ENCODE results near the gene OR2AT4.

The OR2AT4 gene

DNA sequence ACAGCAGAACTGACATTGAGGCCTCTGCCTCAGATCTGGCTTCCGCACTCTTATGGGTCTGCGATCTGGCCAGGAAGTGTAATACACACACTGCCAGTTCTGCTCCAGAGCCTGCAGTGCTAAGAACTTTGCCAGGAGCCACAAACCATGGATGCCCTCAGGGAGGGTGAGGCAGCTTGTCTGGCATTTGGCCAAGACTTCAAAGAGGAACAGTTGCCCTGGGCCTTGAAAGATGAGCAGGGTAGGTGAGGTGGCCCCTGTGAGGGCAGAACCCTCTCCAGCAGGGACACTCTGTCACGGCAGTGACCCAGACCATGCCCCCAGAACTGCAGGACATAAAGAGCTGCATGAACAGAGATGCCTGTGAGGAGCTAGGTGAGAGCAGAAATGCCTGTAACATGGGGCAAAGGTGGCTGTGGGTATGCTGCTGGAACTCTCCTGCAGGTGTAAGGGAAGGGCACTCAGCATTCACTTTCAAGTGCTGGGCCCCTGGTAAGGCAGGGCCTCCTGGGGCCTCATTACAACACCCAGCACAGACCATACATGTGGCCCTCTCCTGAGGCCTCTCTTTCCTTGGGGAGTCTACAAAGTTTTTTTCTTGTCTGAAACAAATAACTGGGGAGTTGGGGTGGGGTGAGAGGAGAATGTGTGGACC is 60.6 kb downstream of the OR2AT4 start:
- H3K4me3 ChIP-seq (ENCODE audit: low read length) = no peak overlapping the region
- no peak for DNase-seq (ENCODE audit: low read depth)
- TF ChIP-seq, protein P1, sequence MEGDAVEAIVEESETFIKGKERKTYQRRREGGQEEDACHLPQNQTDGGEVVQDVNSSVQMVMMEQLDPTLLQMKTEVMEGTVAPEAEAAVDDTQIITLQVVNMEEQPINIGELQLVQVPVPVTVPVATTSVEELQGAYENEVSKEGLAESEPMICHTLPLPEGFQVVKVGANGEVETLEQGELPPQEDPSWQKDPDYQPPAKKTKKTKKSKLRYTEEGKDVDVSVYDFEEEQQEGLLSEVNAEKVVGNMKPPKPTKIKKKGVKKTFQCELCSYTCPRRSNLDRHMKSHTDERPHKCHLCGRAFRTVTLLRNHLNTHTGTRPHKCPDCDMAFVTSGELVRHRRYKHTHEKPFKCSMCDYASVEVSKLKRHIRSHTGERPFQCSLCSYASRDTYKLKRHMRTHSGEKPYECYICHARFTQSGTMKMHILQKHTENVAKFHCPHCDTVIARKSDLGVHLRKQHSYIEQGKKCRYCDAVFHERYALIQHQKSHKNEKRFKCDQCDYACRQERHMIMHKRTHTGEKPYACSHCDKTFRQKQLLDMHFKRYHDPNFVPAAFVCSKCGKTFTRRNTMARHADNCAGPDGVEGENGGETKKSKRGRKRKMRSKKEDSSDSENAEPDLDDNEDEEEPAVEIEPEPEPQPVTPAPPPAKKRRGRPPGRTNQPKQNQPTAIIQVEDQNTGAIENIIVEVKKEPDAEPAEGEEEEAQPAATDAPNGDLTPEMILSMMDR (conservative IDR thresholded peaks at IDR 0.05; ENCODE audit: low read length) = no peak

DNA sequence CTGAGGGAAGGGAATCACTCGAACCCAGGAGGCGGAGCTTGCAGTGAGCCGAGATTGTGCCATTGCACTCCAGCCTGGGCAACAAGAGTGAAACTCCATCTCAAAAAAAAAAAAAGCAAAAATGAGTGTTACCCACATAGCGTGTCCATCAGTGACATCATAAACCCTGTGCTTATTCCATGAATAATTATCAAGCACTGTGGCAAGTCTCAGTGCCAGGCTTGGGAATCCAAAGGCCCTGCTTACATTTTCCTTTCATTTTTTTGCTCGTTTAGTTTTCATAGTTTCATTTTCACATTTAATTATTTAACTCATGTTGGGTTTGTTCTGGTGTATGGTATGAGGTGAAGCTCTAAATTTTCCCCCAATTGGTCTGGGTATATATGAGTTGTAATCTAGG is 61.4 kb downstream of the OR2AT4 start:
- H3K4me3 ChIP-seq (ENCODE audit: low read length) = no peak overlapping the region
- no peak for DNase-seq (ENCODE audit: low read depth)
- TF ChIP-seq, protein P1 (conservative IDR thresholded peaks at IDR 0.05; ENCODE audit: low read length) = no peak

DNA sequence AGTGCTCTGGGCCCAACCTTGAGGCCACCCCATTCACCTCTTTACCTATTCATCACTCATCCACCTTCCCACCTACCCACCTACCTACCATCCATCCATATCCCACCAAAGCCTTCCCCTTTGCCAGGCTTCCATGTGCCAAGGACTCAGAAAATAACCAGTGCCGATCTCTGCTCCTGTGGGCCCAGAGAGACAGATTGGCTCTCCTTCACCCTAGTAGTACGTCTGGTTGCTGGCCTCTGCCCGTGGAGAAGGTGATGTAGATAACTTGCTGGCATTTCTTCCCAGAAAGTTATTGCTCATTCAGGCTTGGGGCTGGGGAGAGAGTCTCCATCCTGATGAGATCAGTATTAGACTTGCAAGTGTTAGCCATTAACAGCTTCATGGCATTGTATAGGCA is 62.8 kb downstream of the OR2AT4 start:
- H3K4me3 ChIP-seq (ENCODE audit: low read length) = no peak overlapping the region
- DNase-seq (ENCODE audit: low read depth) = no peak
- TF ChIP-seq, protein P1 (conservative IDR thresholded peaks at IDR 0.05; ENCODE audit: low read length) = no peak

DNA sequence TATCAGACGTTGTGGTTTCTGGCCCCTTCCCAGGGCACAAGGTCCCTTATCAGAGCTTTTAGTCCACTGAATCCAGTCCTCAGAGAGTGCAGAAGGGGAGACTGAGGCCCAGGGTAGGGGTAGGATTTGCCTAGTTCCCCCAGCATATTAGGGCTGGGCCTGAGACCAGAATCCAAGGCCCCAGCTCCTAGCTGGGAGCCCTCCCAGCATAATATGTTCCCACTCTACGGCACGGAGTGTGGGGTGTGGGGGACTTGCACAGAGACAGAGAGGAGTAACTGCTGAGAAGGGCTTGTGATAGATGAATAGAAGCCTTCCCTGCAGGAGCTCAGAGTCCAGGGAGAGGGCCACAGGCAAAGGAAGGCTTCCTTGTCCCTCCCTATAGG is 64.1 kb downstream of the OR2AT4 start:
- TF ChIP-seq, protein P1 (conservative IDR thresholded peaks at IDR 0.05; ENCODE audit: low read length) = no peak
- no peak overlapping the region for H3K4me3 ChIP-seq (ENCODE audit: low read length)
- DNase-seq (ENCODE audit: low read depth) = no peak

DNA sequence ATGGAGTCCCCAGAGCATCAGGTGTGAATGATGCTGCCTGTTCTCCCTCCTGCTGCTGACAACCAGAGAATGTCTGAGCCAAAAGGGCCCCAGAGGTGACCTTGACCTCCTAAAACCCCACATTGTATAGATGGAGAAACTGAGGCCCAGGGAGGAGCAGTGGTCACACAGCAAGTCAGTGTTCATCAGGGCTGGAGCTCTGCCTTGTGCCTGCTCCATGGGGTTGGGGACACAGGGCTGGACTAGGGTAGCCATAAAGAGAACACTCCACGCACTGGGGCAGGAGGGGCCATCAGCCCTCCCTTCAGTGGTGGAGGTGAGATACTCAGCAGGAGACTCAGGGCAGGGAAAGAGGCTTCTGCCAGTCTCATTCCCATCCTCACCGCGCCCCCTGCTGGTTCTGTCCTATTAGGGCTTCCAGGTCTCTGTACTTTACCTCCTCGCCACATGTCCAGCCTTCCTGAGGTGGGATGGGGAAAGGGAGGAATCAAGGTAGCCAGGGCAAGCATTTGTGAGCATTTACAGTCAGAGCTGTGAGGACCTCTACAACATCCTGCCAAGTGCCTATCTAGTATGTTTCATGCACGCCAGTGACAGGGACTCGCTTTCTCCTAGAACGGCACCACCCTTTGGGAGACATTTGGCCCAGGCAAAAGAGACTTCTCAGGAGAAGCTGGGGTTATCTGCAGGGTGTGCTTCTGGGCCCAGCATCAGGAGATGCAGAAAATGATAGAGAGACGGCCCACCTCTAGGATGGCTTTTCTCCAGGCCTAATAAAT is 64.7 kb downstream of the OR2AT4 start:
- peak; percentile 60 for DNase-seq (ENCODE audit: low read depth)
- H3K4me3 ChIP-seq (ENCODE audit: low read length) = no peak overlapping the region
- TF ChIP-seq, protein P1 (conservative IDR thresholded peaks at IDR 0.05; ENCODE audit: low read length) = peak; percentile 76
